HG03442 (cell line): ENCODE data around the gene SUCLG2.

Source experiments
- ATAC-seq: cut with Tn5 transposase; IDR thresholded peaks from one replicate; pipeline ENCODE4 v1.9.1; 2021; ENCODE audit warnings: mild to moderate bottlenecking, moderate library complexity; ENCODE audit not compliant: unreplicated experiment

Gene SUCLG2

GRCh38 chr3:67334588-67334987, 319.8 kb downstream of the SUCLG2 start:
- no peak for ATAC-seq

- ATAC-seq, result peak; percentile 64
Observed at GRCh38 chr3:67329358-67329757, 325.1 kb downstream of the SUCLG2 start.

- no peak for ATAC-seq
Observed at GRCh38 chr3:67327582-67327981, 326.8 kb downstream of the SUCLG2 start.

GRCh38 chr3:67325231-67325630, 329.2 kb downstream of the SUCLG2 start:
- ATAC-seq, result no peak
